OCI-LY1 (cell line): ENCODE results near the gene VRTN.
A peak's percentile ranks its signal among the peaks of the same experiment; 100 is the strongest.

Source experiments
- EZH2 ChIP-seq: fragments of 200-600 bp; sonication (generic), shearing (Covaris generic); IDR thresholded peaks from 2 replicates; pipeline ENCODE4 v1.8.0; 2017; ENCODE audit warnings: borderline replicate concordance, mixed run types, mild to moderate bottlenecking, antibody characterized with exemption, low read length, moderate library complexity, mixed read lengths
- TF ChIP-seq, protein P1 (sequence below): fragments of 200-600 bp; sonication (generic), shearing (Covaris generic); IDR thresholded peaks from 2 replicates; pipeline ENCODE4 v1.5.1; 2017; ENCODE audit warnings: mild to moderate bottlenecking, antibody characterized with exemption, low read length, moderate library complexity, mixed read lengths

DNA sequence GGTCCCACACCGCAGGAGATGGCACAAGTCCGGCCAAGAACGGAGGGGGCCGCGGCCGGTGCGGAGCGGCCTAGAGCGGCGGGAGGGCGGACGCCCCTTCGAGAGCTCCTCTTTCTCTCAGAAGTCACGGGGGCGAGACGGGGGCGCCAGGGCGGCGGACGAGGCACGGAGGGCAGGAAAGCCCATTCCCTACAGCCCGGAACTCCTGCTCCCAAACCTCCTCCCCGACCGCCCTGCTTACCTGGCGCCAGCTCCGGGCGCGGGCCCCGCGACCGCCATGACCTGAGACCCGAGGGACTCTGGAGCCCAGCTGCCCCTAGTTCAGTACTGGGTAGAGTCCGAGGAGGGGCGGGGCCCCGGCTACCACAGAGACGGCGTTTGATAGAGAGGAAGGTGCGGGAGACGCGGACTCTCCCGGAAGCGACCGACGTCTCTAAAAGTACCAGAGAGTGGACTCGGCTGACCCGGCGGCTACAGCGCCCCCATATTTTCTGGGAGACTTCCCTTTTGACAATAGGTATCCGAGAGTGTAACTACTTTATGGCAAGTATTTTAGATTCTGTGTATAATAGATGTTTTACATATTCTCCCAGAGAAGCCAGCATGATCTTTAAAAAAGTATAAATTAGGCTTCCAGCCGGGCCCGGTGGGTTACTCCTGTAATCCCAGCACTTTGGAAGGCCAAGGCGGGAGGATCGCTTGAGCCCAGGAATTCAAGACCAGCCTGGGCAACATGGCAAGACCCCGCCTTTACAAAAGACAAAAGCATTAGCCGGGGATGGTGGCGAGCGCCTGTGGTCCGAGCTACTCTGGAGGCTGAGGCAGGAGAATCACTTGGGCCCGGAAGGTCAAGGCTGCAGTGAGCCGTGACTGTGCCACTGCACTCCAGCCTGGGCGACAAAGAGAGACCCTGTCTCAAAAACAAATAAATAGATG, 45.4 kb upstream of the VRTN start, which contains the start of gene ABCD4:
- TF ChIP-seq EZH2, result no peak
- TF ChIP-seq, protein P1, sequence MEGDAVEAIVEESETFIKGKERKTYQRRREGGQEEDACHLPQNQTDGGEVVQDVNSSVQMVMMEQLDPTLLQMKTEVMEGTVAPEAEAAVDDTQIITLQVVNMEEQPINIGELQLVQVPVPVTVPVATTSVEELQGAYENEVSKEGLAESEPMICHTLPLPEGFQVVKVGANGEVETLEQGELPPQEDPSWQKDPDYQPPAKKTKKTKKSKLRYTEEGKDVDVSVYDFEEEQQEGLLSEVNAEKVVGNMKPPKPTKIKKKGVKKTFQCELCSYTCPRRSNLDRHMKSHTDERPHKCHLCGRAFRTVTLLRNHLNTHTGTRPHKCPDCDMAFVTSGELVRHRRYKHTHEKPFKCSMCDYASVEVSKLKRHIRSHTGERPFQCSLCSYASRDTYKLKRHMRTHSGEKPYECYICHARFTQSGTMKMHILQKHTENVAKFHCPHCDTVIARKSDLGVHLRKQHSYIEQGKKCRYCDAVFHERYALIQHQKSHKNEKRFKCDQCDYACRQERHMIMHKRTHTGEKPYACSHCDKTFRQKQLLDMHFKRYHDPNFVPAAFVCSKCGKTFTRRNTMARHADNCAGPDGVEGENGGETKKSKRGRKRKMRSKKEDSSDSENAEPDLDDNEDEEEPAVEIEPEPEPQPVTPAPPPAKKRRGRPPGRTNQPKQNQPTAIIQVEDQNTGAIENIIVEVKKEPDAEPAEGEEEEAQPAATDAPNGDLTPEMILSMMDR, result peak; percentile 80
